Tibial artery (tissue), 4 donors: ENCODE data around the gene FCRL1.

ENCODE experiments used
- DNase-seq, 2 donors: peaks; one replicate each; pipeline ENCODE4 v3.0.0-alpha.2; 2019
- H3K27ac ChIP-seq, 2 donors: fragments of 200-600 bp; sonication (generic) in 1 of 2; 1 replicate in 1 of 2; 2 replicates in 1 of 2; pipeline ENCODE4 v1.5.1; 2018 to 2019; ENCODE audit warnings: mild to moderate bottlenecking in 1 of 2
- H3K27me3 ChIP-seq, 2 donors: fragments of 200-600 bp; sonication (generic) in 1 of 2; one replicate each; pipeline versions ENCODE4 v1.5.1 to v1.6.0; 2016 to 2019
- H3K36me3 ChIP-seq, 3 donors: fragments of 200-600 bp; sonication (generic) in 2 of 3; one replicate each; pipeline ENCODE4 v1.5.1; 2016 to 2019; ENCODE audit warnings: mild to moderate bottlenecking in 2 of 3
- H3K4me1 ChIP-seq, 4 donors: fragments of 200-600 bp; sonication (generic) in 2 of 4; 1 replicate in 3 of 4; 2 replicates in 1 of 4; pipeline ENCODE4 v1.5.1; 2016 to 2019
- H3K4me3 ChIP-seq, 2 donors: fragments of 200-600 bp; sonication (generic) in 1 of 2; 1 replicate in 1 of 2; 2 replicates in 1 of 2; pipeline ENCODE4 v1.5.1; 2018 to 2019; ENCODE audit warnings: mild to moderate bottlenecking in 2 of 2
- H3K9me3 ChIP-seq, 3 donors: fragments of 200-600 bp; sonication (generic) in 1 of 3; one replicate each; pipeline ENCODE4 v1.5.1; 2016 to 2019
- intact Hi-C: fragments of 100-400 bp; cut with DNase I; formaldehyde crosslinking; loops from one replicate; pipeline ENCODE4 v1.15.0; 2023; ENCODE audit warnings: low total_unique reads
- TF ChIP-seq, protein P1 (sequence below), 2 experiments: fragments of 200-600 bp in 1 of 2; fragments of 450-650 bp in 1 of 2; IDR thresholded peaks; one replicate each; pipeline ENCODE4 v1.5.1; 2017 to 2019; ENCODE audit warnings: antibody characterized with exemption in 2 of 2, mild to moderate bottlenecking in 1 of 2, moderate library complexity in 1 of 2

Gene FCRL1

DNA sequence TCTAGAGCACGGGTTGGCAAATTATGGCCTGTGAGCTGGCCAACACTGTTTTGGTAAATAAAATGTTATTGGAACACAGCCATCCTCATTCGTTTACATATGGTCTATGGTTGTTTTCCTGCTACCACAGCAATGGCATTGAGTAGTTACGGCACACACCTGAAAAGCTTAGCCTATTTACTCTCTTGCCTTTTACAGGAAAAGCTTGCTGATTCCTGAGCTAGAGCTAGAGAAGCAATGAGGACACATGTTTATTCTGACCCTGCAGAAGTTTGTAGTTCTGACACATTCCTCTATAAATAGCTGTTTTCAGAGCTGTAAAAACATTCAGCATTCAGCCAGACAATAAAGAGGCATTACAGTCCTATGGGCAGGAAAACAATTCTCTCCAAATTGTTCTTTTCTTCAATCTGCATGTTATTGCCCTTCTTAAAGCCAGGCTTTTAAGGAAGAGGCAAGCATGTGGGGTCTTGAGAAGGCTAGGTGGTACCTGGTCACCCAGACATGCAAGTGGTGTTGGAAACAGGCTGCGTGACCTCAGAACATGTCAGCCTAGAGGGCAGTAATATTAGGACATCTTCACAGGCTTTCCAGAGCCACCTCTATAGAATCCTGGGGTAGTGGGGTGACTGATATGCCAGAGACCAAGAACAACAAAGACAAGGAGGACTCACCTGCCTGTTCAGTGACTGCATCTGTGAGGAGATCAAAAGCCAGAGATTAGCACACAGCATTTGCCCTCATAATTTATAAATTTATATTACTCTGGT, 44.6 kb downstream of the FCRL1 start:
- no peak for DNase-seq
- Histone ChIP-seq H3K4me3 (no peak overlapping the region), H3K27me3 (no peaks in the 10 kb centered on the region), H3K36me3 (no peaks in the 10 kb centered on the region), H3K9me3 (no peaks in the 10 kb centered on the region), H3K4me1 (no peaks in the 10 kb centered on the region), H3K27ac (no peak overlapping the region)
- TF ChIP-seq, protein P1, sequence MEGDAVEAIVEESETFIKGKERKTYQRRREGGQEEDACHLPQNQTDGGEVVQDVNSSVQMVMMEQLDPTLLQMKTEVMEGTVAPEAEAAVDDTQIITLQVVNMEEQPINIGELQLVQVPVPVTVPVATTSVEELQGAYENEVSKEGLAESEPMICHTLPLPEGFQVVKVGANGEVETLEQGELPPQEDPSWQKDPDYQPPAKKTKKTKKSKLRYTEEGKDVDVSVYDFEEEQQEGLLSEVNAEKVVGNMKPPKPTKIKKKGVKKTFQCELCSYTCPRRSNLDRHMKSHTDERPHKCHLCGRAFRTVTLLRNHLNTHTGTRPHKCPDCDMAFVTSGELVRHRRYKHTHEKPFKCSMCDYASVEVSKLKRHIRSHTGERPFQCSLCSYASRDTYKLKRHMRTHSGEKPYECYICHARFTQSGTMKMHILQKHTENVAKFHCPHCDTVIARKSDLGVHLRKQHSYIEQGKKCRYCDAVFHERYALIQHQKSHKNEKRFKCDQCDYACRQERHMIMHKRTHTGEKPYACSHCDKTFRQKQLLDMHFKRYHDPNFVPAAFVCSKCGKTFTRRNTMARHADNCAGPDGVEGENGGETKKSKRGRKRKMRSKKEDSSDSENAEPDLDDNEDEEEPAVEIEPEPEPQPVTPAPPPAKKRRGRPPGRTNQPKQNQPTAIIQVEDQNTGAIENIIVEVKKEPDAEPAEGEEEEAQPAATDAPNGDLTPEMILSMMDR (IDR thresholded peaks at IDR 0.05), result no peak
- intact Hi-C loops, result no loop called here

GRCh38 chr1:157774412-157774811, 45.5 kb downstream of the FCRL1 start:
- TF ChIP-seq, protein P1 (IDR thresholded peaks at IDR 0.05), result no peak
- intact Hi-C loops, result no loop called here
- no peaks in the 10 kb centered on the region for H3K4me1 ChIP-seq

DNA sequence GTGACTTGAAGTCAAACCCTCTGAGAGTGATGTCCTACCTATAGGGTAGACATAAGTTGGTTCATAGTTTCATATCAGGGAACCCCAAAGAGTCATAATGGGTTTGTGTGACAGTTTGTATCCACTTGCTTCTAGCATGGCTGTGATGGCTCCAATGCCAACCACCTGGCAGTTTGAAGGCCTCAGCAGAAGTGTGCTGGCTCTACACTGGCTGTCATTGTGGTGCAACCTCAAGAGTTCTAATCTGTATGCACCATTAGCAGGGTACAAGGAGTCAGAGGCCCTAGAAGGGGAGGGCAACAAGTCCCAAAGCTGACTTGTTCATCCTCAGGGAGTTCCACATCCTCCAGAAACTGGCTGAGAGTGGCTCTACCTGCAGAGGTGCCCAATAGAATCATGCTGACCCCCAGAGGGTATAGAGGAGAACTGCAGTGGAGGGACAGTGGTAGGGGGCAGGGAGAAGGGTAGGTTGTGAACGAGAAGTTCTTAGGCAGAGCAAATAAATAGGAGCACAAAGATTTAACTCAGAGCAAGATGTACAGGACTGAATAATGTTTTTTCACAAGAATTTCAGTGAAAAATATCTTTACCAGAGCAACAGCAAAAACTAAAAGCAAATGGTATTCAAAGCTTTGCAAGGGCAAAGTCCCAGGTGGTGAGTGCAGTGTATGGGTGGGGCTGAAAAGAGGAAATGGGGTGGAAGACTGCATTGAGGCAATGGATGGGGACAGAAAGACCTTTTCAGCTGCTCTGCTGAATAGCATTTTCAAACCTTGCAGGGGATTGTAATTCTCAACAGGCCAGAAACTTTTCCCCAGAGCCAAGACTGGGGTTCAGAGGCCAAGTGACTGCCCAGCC, 46.2 kb downstream of the FCRL1 start:
- TF ChIP-seq, protein P1 (IDR thresholded peaks at IDR 0.05), result no peak
- Histone ChIP-seq H3K27ac (no peak overlapping the region), H3K4me3 (no peak overlapping the region), H3K27me3 (no peaks in the 10 kb centered on the region), H3K4me1 (no peaks in the 10 kb centered on the region), H3K9me3 (no peaks in the 10 kb centered on the region), H3K36me3 (no peaks in the 10 kb centered on the region)
- DNase-seq, result no peak
- intact Hi-C loops, result no loop called here

More at GRCh38 chr1:157774412-157774811, 45.5 kb downstream of the FCRL1 start:
- Histone ChIP-seq H3K9me3 (no peaks in the 10 kb centered on the region), H3K27me3 (no peaks in the 10 kb centered on the region), H3K4me3 (no peak overlapping the region), H3K27ac (no peak overlapping the region), H3K36me3 (no peaks in the 10 kb centered on the region)
- no peak for DNase-seq

GRCh38 chr1:157771661-157772425, 48.1 kb downstream of the FCRL1 start:
- H3K27me3 ChIP-seq, result no peaks in the 10 kb centered on the region
- TF ChIP-seq, protein P1 (IDR thresholded peaks at IDR 0.05), result no peak
- intact Hi-C loops, result no loop called here
- no peak for DNase-seq
- H3K27ac ChIP-seq, result no peak overlapping the region
- no peak overlapping the region for H3K4me3 ChIP-seq
- H3K36me3 ChIP-seq, result no peaks in the 10 kb centered on the region
- no peaks in the 10 kb centered on the region for H3K4me1 ChIP-seq
- no peaks in the 10 kb centered on the region for H3K9me3 ChIP-seq

- H3K4me3 ChIP-seq, result no peak overlapping the region
- TF ChIP-seq, protein P1 (IDR thresholded peaks at IDR 0.05), result no peak
- H3K9me3 ChIP-seq, result no peaks in the 10 kb centered on the region
- no peaks in the 10 kb centered on the region for H3K4me1 ChIP-seq
- no peaks in the 10 kb centered on the region for H3K27me3 ChIP-seq
- no peak for DNase-seq
- no peak overlapping the region for H3K27ac ChIP-seq
- intact Hi-C loops, result no loop called here
- no peaks in the 10 kb centered on the region for H3K36me3 ChIP-seq
Observed at GRCh38 chr1:157770442-157771043, 49.4 kb downstream of the FCRL1 start.
